Measurements from ENCODE around the gene DSTN.

GRCh38 chr20:17624070-17624469, 54.2 kb downstream of the DSTN start:
- TF ChIP-seq CTCF (IDR thresholded peaks at IDR 0.05), result no peak
- no peak for TF ChIP-seq POLR2A (IDR thresholded peaks at IDR 0.05)
- TF ChIP-seq POLR2AphosphoS5 (IDR thresholded peaks at IDR 0.05), result no peak

All from gastroesophageal sphincter (tissue), 3 donors.